Measurements from ENCODE around the gene SGMS1. TPM values are rescaled to one million over a fixed set of nuclear protein-coding genes. Genes with fewer than 3 reads are reported as not detected.

Gene SGMS1
- total RNA-seq, 1 experiment from 2014 or later, result 34.5 TPM

DNA sequence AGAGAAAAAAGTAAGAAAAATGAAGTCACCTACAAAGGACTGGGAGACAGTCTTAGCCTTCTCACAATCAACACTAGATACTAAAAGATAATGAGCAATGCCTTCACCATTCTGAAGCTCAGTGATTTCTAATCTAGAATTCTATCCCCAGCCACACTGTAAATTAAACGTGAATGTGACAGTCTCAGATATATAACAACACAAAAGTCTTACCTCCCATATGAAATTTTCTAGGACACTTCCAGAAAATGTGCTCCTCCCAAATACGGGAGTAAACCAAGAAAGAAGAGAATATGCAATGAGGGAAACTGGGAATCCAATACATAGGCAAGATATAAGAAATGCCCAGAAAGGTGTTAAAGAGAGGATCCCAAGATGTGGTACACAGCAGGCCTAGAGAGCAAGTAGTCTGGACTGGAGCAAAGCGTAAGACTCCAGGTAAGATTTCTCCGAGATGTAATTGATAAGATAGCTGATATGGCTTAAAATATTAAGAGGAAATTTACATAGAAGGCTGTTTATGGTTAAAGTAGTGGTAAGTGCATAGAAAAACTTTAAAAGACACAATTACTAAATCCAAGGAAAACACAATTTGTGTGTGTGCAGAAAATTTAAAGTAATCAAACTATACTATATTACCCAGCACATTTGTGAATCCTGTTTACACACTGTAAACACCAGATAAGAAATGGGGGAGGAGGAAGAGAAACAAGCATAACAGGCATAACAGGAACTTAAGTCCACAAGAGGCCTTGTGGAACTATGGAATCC is 44.1 kb downstream of the SGMS1 start:
- TF ChIP-seq, protein P1, sequence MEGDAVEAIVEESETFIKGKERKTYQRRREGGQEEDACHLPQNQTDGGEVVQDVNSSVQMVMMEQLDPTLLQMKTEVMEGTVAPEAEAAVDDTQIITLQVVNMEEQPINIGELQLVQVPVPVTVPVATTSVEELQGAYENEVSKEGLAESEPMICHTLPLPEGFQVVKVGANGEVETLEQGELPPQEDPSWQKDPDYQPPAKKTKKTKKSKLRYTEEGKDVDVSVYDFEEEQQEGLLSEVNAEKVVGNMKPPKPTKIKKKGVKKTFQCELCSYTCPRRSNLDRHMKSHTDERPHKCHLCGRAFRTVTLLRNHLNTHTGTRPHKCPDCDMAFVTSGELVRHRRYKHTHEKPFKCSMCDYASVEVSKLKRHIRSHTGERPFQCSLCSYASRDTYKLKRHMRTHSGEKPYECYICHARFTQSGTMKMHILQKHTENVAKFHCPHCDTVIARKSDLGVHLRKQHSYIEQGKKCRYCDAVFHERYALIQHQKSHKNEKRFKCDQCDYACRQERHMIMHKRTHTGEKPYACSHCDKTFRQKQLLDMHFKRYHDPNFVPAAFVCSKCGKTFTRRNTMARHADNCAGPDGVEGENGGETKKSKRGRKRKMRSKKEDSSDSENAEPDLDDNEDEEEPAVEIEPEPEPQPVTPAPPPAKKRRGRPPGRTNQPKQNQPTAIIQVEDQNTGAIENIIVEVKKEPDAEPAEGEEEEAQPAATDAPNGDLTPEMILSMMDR (IDR thresholded peaks at IDR 0.05; ENCODE audit: unreplicated experiment), result no peak
- peak overlapping the region; percentile 15 for H3K4me3 Mint-ChIP-seq (ENCODE audit: low read depth, unreplicated experiment)
- H3K27me3 Mint-ChIP-seq (ENCODE audit: unreplicated experiment), result no peaks in the 10 kb centered on the region
- peak overlapping the region; percentile 58 for H3K27ac Mint-ChIP-seq (ENCODE audit: unreplicated experiment)
- CTCF ChIA-PET, result interaction anchor here (0.6 kb wide), 1 partner anchor 9 kb away, joined by 6 read pairs; no protein-coding TSS in a partner anchor
- H3K4me1 Mint-ChIP-seq (ENCODE audit: low read depth, unreplicated experiment), result peaks cover 82% of the 10 kb centered on the region
- peaks cover 10% of the 10 kb centered on the region for H3K36me3 Mint-ChIP-seq (ENCODE audit: insufficient read depth, unreplicated experiment)
- no peaks in the 10 kb centered on the region for H3K9me3 Mint-ChIP-seq (ENCODE audit: low read depth, unreplicated experiment)
- intact Hi-C loops (cut with micrococcal nuclease; ENCODE audit: unreplicated experiment), result loop anchor here (2.0 to 5.0 kb wide), 2 partner anchors 25 to 43 kb away; partner anchors contain the start of gene SGMS1
- BruUV-seq (replicated peaks), result no TSS peak
- DNase-seq, result peak; percentile 32

GRCh38 chr10:50578949-50579348 is 44.8 kb downstream of the SGMS1 start:
- no peak overlapping the region for H3K4me3 Mint-ChIP-seq (ENCODE audit: low read depth, unreplicated experiment)
- no peaks in the 10 kb centered on the region for H3K27me3 Mint-ChIP-seq (ENCODE audit: unreplicated experiment)
- no peak for DNase-seq
- BruUV-seq (replicated peaks), result no TSS peak
- H3K27ac Mint-ChIP-seq (ENCODE audit: unreplicated experiment), result peak overlapping the region; percentile 58
- peaks cover 10% of the 10 kb centered on the region for H3K36me3 Mint-ChIP-seq (ENCODE audit: insufficient read depth, unreplicated experiment)
- TF ChIP-seq, protein P1 (IDR thresholded peaks at IDR 0.05; ENCODE audit: unreplicated experiment), result no peak
- intact Hi-C loops (cut with micrococcal nuclease; ENCODE audit: unreplicated experiment), result loop anchor here (2.0 to 5.0 kb wide), 2 partner anchors 26 to 43 kb away; partner anchors contain the start of gene SGMS1
- peaks cover 82% of the 10 kb centered on the region for H3K4me1 Mint-ChIP-seq (ENCODE audit: low read depth, unreplicated experiment)
- no peaks in the 10 kb centered on the region for H3K9me3 Mint-ChIP-seq (ENCODE audit: low read depth, unreplicated experiment)
- CTCF ChIA-PET, result interaction anchor here (1.0 kb wide), 1 partner anchor 40 kb away, joined by 3 read pairs; no protein-coding TSS in a partner anchor

GRCh38 chr10:50577681-50578350 is 45.9 kb downstream of the SGMS1 start:
- CTCF ChIA-PET, result interaction anchor here (0.5 to 1.3 kb wide), 6 partner anchors 14 to 218 kb away, joined by 3 to 6 read pairs (median 4); no protein-coding TSS in a partner anchor
- no peaks in the 10 kb centered on the region for H3K9me3 Mint-ChIP-seq (ENCODE audit: low read depth, unreplicated experiment)
- intact Hi-C loops (cut with micrococcal nuclease; ENCODE audit: unreplicated experiment), result loop anchor here (2.0 to 5.0 kb wide), 2 partner anchors 27 to 44 kb away; partner anchors contain the start of gene SGMS1
- TF ChIP-seq, protein P1 (IDR thresholded peaks at IDR 0.05; ENCODE audit: unreplicated experiment), result no peak
- no peaks in the 10 kb centered on the region for H3K27me3 Mint-ChIP-seq (ENCODE audit: unreplicated experiment)
- peaks cover 73% of the 10 kb centered on the region for H3K4me1 Mint-ChIP-seq (ENCODE audit: low read depth, unreplicated experiment)
- H3K36me3 Mint-ChIP-seq (ENCODE audit: insufficient read depth, unreplicated experiment), result peaks cover 10% of the 10 kb centered on the region
- DNase-seq, result peak; percentile 30
- no peak overlapping the region for H3K4me3 Mint-ChIP-seq (ENCODE audit: low read depth, unreplicated experiment)
- H3K27ac Mint-ChIP-seq (ENCODE audit: unreplicated experiment), result no peak overlapping the region
- BruUV-seq (replicated peaks), result no TSS peak

GRCh38 chr10:50577010-50577409 is 46.7 kb downstream of the SGMS1 start:
- Mint-ChIP-seq H3K36me3 (ENCODE audit: insufficient read depth, unreplicated experiment) (peaks cover 10% of the 10 kb centered on the region), H3K9me3 (ENCODE audit: low read depth, unreplicated experiment) (no peaks in the 10 kb centered on the region), H3K27me3 (ENCODE audit: unreplicated experiment) (no peaks in the 10 kb centered on the region), H3K4me3 (ENCODE audit: low read depth, unreplicated experiment) (no peak overlapping the region), H3K27ac (ENCODE audit: unreplicated experiment) (no peak overlapping the region), H3K4me1 (ENCODE audit: low read depth, unreplicated experiment) (peaks cover 65% of the 10 kb centered on the region)
- BruUV-seq (replicated peaks), result no TSS peak
- CTCF ChIA-PET, result interaction anchor here (1.0 to 1.3 kb wide), 2 partner anchors 15 to 45 kb away, joined by 3 to 6 read pairs; no protein-coding TSS in a partner anchor
- DNase-seq, result no peak
- intact Hi-C loops (cut with micrococcal nuclease; ENCODE audit: unreplicated experiment), result loop anchor here (5.0 kb wide), 1 partner anchor 45 kb away; the partner anchor contains the start of gene SGMS1
- TF ChIP-seq, protein P1 (IDR thresholded peaks at IDR 0.05; ENCODE audit: unreplicated experiment), result no peak
